Memory B cell (primary cell): ENCODE measurements around the gene ATXN7L3B.
"Not testable (repeated sequence)": the region's sequence is repeated elsewhere in the genome, so short reads cannot be mapped to it uniquely, and the experiment has no call there.

Source experiments
- ATAC-seq: fragments of 150-1000 bp; cut with Tn5 transposase; 2 replicates; pipeline ENCODE4 v1.10.0; 2021; ENCODE audit warnings: low read depth, mild to moderate bottlenecking, moderate library complexity
- DNase-seq, 2 donors: peaks; one replicate each; pipeline ENCODE4 v3.0.0; 2022; ENCODE audit warnings: low spot score in 2 of 2
- H3K27ac Mint-ChIP-seq: one replicate; pipeline ENCODE4 v1.8.0; 2022; ENCODE audit warnings: mild to moderate bottlenecking, moderate library complexity, mixed read lengths
- H3K27me3 Mint-ChIP-seq: one replicate; pipeline ENCODE4 v1.8.0; 2022; ENCODE audit warnings: mixed read lengths
- H3K36me3 Mint-ChIP-seq: one replicate; pipeline ENCODE4 v1.8.0; 2022; ENCODE audit warnings: mild to moderate bottlenecking, mixed read lengths
- H3K4me1 Mint-ChIP-seq: one replicate; pipeline ENCODE4 v1.8.0; 2022; ENCODE audit warnings: mixed read lengths
- H3K4me3 Mint-ChIP-seq: one replicate; pipeline ENCODE4 v1.8.0; 2022; ENCODE audit warnings: mild to moderate bottlenecking, moderate library complexity, mixed read lengths
- H3K9me3 Mint-ChIP-seq: one replicate; pipeline ENCODE4 v1.8.0; 2022; ENCODE audit warnings: mixed read lengths

The ATXN7L3B gene

GRCh38 chr12:74537707-74538385, at the start of gene ATXN7L3B:
Gene ATXN7L3B, plus strand, starts transcription at chr12:74537835. Its CDS starts 278 bp downstream, at chr12:74538113.
- H3K27ac Mint-ChIP-seq = peak within 1 kb of the TSS; percentile 99
- peak; percentile 95 to 97 for DNase-seq
- peaks cover 17% of the 10 kb centered on the region for H3K36me3 Mint-ChIP-seq
- ATAC-seq = peak; percentile 90
- H3K4me1 Mint-ChIP-seq = peaks cover 37% of the 10 kb centered on the region
- peak within 1 kb of the TSS; percentile 86 for H3K4me3 Mint-ChIP-seq
- no peaks in the 10 kb centered on the region for H3K27me3 Mint-ChIP-seq
- no peaks in the 10 kb centered on the region for H3K9me3 Mint-ChIP-seq

- Mint-ChIP-seq H3K9me3 (no peaks in the 10 kb centered on the region), H3K36me3 (no peaks in the 10 kb centered on the region), H3K4me3 (no peak overlapping the region), H3K27ac (no peak overlapping the region), H3K27me3 (peaks cover 4% of the 10 kb centered on the region), H3K4me1 (peaks cover 20% of the 10 kb centered on the region)
- ATAC-seq (no peak), DNase-seq (no peak)
Measured at GRCh38 chr12:74488134-74488533, 49.5 kb upstream of the ATXN7L3B start.

- Mint-ChIP-seq H3K4me1 (peaks cover 20% of the 10 kb centered on the region), H3K27ac (peak overlapping the region; percentile 26), H3K27me3 (peaks cover 5% of the 10 kb centered on the region), H3K4me3 (peak overlapping the region; percentile 30), H3K36me3 (no peaks in the 10 kb centered on the region), H3K9me3 (no peaks in the 10 kb centered on the region)
- ATAC-seq (peak; percentile 35), DNase-seq (no peak)
Measured at GRCh38 chr12:74489543-74489942, 48.1 kb upstream of the ATXN7L3B start.

GRCh38 chr12:74490390-74491064, 47.1 kb upstream of the ATXN7L3B start:
- Mint-ChIP-seq H3K36me3 (no peaks in the 10 kb centered on the region), H3K4me1 (peaks cover 20% of the 10 kb centered on the region), H3K27ac (peak overlapping the region; percentile 76), H3K27me3 (peaks cover 5% of the 10 kb centered on the region), H3K4me3 (peak overlapping the region; percentile 69), H3K9me3 (no peaks in the 10 kb centered on the region)
- DNase-seq (no peak), ATAC-seq (peak; percentile 83)

- ATAC-seq = no peak
- DNase-seq = no peak
- no peaks in the 10 kb centered on the region for H3K36me3 Mint-ChIP-seq
- H3K27ac Mint-ChIP-seq = no peak overlapping the region
- H3K4me3 Mint-ChIP-seq = no peak overlapping the region
- H3K27me3 Mint-ChIP-seq = peaks cover 5% of the 10 kb centered on the region
- no peaks in the 10 kb centered on the region for H3K9me3 Mint-ChIP-seq
- peaks cover 20% of the 10 kb centered on the region for H3K4me1 Mint-ChIP-seq
Measured at GRCh38 chr12:74491374-74491773, 46.3 kb upstream of the ATXN7L3B start.

GRCh38 chr12:74499192-74499591, 38.4 kb upstream of the ATXN7L3B start:
- Mint-ChIP-seq H3K4me3 (no peak overlapping the region), H3K36me3 (no peaks in the 10 kb centered on the region), H3K27me3 (no peaks in the 10 kb centered on the region), H3K4me1 (no peaks in the 10 kb centered on the region), H3K27ac (no peak overlapping the region), H3K9me3 (peaks cover 3% of the 10 kb centered on the region)
- no peak for DNase-seq
- ATAC-seq = no peak

- H3K27ac Mint-ChIP-seq, H3K9me3 Mint-ChIP-seq, H3K36me3 Mint-ChIP-seq, H3K4me3 Mint-ChIP-seq, H3K4me1 Mint-ChIP-seq, H3K27me3 Mint-ChIP-seq, ATAC-seq, DNase-seq: not testable (repeated sequence)
Measured at GRCh38 chr12:74508873-74509657, 28.6 kb upstream of the ATXN7L3B start.

- peaks cover 6% of the 10 kb centered on the region for H3K27me3 Mint-ChIP-seq
- no peak for ATAC-seq
- DNase-seq = no peak
- H3K4me3 Mint-ChIP-seq = no peak overlapping the region
- no peak overlapping the region for H3K27ac Mint-ChIP-seq
- H3K4me1 Mint-ChIP-seq = no peaks in the 10 kb centered on the region
- H3K36me3 Mint-ChIP-seq = no peaks in the 10 kb centered on the region
- peaks cover 3% of the 10 kb centered on the region for H3K9me3 Mint-ChIP-seq
Measured at GRCh38 chr12:74509886-74510285, 27.7 kb upstream of the ATXN7L3B start.

GRCh38 chr12:74514098-74514872, 23.4 kb upstream of the ATXN7L3B start:
- H3K4me1 Mint-ChIP-seq = no peaks in the 10 kb centered on the region
- H3K4me3 Mint-ChIP-seq = no peak overlapping the region
- no peaks in the 10 kb centered on the region for H3K9me3 Mint-ChIP-seq
- H3K27ac Mint-ChIP-seq = no peak overlapping the region
- DNase-seq (no peak), ATAC-seq (no peak)
- H3K36me3 Mint-ChIP-seq = no peaks in the 10 kb centered on the region
- H3K27me3 Mint-ChIP-seq = peaks cover 6% of the 10 kb centered on the region

- Mint-ChIP-seq H3K36me3 (no peaks in the 10 kb centered on the region), H3K4me3 (no peak overlapping the region), H3K9me3 (no peaks in the 10 kb centered on the region), H3K27ac (no peak overlapping the region), H3K27me3 (peaks cover 6% of the 10 kb centered on the region), H3K4me1 (no peaks in the 10 kb centered on the region)
- DNase-seq (no peak), ATAC-seq (no peak)
Measured at GRCh38 chr12:74515849-74516248, 21.8 kb upstream of the ATXN7L3B start.

- ATAC-seq (no peak), DNase-seq (no peak)
- H3K27ac Mint-ChIP-seq = no peak overlapping the region
- no peaks in the 10 kb centered on the region for H3K4me1 Mint-ChIP-seq
- H3K27me3 Mint-ChIP-seq = peaks cover 11% of the 10 kb centered on the region
- H3K9me3 Mint-ChIP-seq = no peaks in the 10 kb centered on the region
- no peak overlapping the region for H3K4me3 Mint-ChIP-seq
- H3K36me3 Mint-ChIP-seq = no peaks in the 10 kb centered on the region
Measured at GRCh38 chr12:74526535-74526934, 11.1 kb upstream of the ATXN7L3B start.

- H3K36me3 Mint-ChIP-seq = no peaks in the 10 kb centered on the region
- DNase-seq (no peak), ATAC-seq (no peak)
- H3K9me3 Mint-ChIP-seq = no peaks in the 10 kb centered on the region
- no peak overlapping the region for H3K27ac Mint-ChIP-seq
- H3K4me1 Mint-ChIP-seq = no peaks in the 10 kb centered on the region
- H3K27me3 Mint-ChIP-seq = peaks cover 8% of the 10 kb centered on the region
- no peak overlapping the region for H3K4me3 Mint-ChIP-seq
Measured at GRCh38 chr12:74527491-74527890, 10.1 kb upstream of the ATXN7L3B start.

- no peak for DNase-seq
- ATAC-seq = no peak
- H3K9me3 Mint-ChIP-seq = no peaks in the 10 kb centered on the region
- no peak overlapping the region for H3K4me3 Mint-ChIP-seq
- H3K4me1 Mint-ChIP-seq = no peaks in the 10 kb centered on the region
- H3K27ac Mint-ChIP-seq = no peak overlapping the region
- peaks cover 2% of the 10 kb centered on the region for H3K27me3 Mint-ChIP-seq
- no peaks in the 10 kb centered on the region for H3K36me3 Mint-ChIP-seq
Measured at GRCh38 chr12:74530676-74531075, 7.0 kb upstream of the ATXN7L3B start.
